OCI-LY7 (cell line): ENCODE measurements around the gene FCHSD2. TPM values are rescaled to one million over a fixed set of nuclear protein-coding genes. Genes with fewer than 3 reads are reported as not detected.

Experiments
- BruUV-seq: library from RNA; stranded (reverse); fragments of 400-500 nt; replicated peaks from 2 replicates; lab custom pipeline; 2021; lab: Mats Ljungman, UMichigan
- CTCF ChIA-PET: fragments of 300-600 bp; sonication (Branson Sonifier 250); formaldehyde crosslinking; loops from one replicate; lab custom pipeline; 2022; ENCODE audit warnings: antibody characterized with exemption; ENCODE audit not compliant: unreplicated experiment; lab: Charles Lee
- POLR2A ChIA-PET: fragments of 300-600 bp; sonication (Branson Sonifier 250); formaldehyde crosslinking; loops from one replicate; lab custom pipeline; 2022; ENCODE audit warnings: antibody characterized with exemption; lab: Charles Lee
- DNase-seq: peaks from one replicate; pipeline ENCODE4 v3.0.0-alpha.2; 2015; ENCODE audit warnings: low spot score
- H2AFZ ChIP-seq: fragments of 200-600 bp; sonication (generic), shearing (Covaris generic); 2 replicates; pipeline ENCODE4 v1.6.1; 2014; ENCODE audit warnings: mild to moderate bottlenecking, antibody characterized with exemption, low read length, moderate library complexity
- H3K27ac ChIP-seq: fragments of 200-600 bp; sonication (generic); 2 replicates; pipeline ENCODE4 v1.5.1; 2014; ENCODE audit warnings: mixed run types, low read depth, mild to moderate bottlenecking, moderate library complexity, low read length, inconsistent platforms; ENCODE audit not compliant: poor library complexity, severe bottlenecking
- H3K36me3 ChIP-seq: fragments of 200-600 bp; sonication (generic); 2 replicates; pipeline ENCODE4 v1.6.1; 2014; ENCODE audit warnings: mild to moderate bottlenecking, antibody characterized with exemption, low read length, moderate library complexity, mixed read lengths; ENCODE audit not compliant: insufficient read depth
- H3K4me1 ChIP-seq: fragments of 200-600 bp; sonication (generic); 2 replicates; pipeline ENCODE4 v1.5.1; 2014; ENCODE audit warnings: mild to moderate bottlenecking, low read length; ENCODE audit not compliant: insufficient read depth, poor library complexity, severe bottlenecking
- H3K4me2 ChIP-seq: fragments of 200-600 bp; sonication (generic); 2 replicates; pipeline ENCODE4 v1.6.1; 2014; ENCODE audit warnings: mild to moderate bottlenecking, low read length
- H3K4me3 ChIP-seq: fragments of 200-600 bp; sonication (generic); 2 replicates; pipeline ENCODE4 v1.5.1; 2014; ENCODE audit warnings: mild to moderate bottlenecking, low read depth, low read length; ENCODE audit not compliant: poor library complexity, severe bottlenecking
- H3K79me2 ChIP-seq: fragments of 200-600 bp; sonication (generic); 2 replicates; pipeline ENCODE4 v1.6.1; 2016; ENCODE audit warnings: low read depth, mild to moderate bottlenecking, low read length, moderate library complexity, mixed read lengths; ENCODE audit not compliant: insufficient read depth
- H3K9me2 ChIP-seq: fragments of 200-600 bp; sonication (generic); 2 replicates; pipeline ENCODE4 v1.6.1; 2016; ENCODE audit warnings: mild to moderate bottlenecking, low read length, mixed read lengths; ENCODE audit not compliant: insufficient read depth
- H3K9me3 ChIP-seq: fragments of 200-600 bp; sonication (generic); 2 replicates; pipeline ENCODE4 v1.6.1; 2014; ENCODE audit warnings: mild to moderate bottlenecking, mixed run types, low read length, mixed read lengths
- H4K20me1 ChIP-seq: fragments of 200-600 bp; sonication (generic); 2 replicates; pipeline ENCODE4 v1.6.1; 2014; ENCODE audit warnings: mild to moderate bottlenecking, antibody characterized with exemption, low read length, moderate library complexity, mixed read lengths; ENCODE audit not compliant: insufficient read depth
- EZH2phosphoT487 ChIP-seq: fragments of 200-600 bp; sonication (generic); IDR thresholded peaks from 2 replicates; pipeline ENCODE4 v1.6.1; 2018; ENCODE audit warnings: low read depth, borderline replicate concordance, mild to moderate bottlenecking, mixed run types, antibody characterized with exemption, low read length, moderate library complexity, mixed read lengths
- intact Hi-C: fragments of 100-400 bp; cut with micrococcal nuclease; formaldehyde crosslinking; loops from one replicate; pipeline ENCODE4 v1.10.0; 2022; ENCODE audit not compliant: unreplicated experiment
- total RNA-seq, 2 experiments: library from RNA; depleted of rRNA in 1 of 2; stranded (reverse); fragments of >200 nt in 1 of 2; shearing (Covaris generic) in 1 of 2; gene quantifications; 2 replicates each; pipeline ENCODE4 v1.2.3, GENCODE V29; 2014 to 2022
- TF ChIP-seq, protein P1 (sequence below): fragments of 200-600 bp; sonication (generic); conservative IDR thresholded peaks from 2 replicates; pipeline ENCODE4 v1.5.1; 2014; ENCODE audit warnings: mild to moderate bottlenecking, antibody characterized with exemption, low read length, moderate library complexity, mixed read lengths

FCHSD2 gene
- total RNA-seq, 2 experiments from 2014 or later, result 39.0 to 147 TPM

DNA sequence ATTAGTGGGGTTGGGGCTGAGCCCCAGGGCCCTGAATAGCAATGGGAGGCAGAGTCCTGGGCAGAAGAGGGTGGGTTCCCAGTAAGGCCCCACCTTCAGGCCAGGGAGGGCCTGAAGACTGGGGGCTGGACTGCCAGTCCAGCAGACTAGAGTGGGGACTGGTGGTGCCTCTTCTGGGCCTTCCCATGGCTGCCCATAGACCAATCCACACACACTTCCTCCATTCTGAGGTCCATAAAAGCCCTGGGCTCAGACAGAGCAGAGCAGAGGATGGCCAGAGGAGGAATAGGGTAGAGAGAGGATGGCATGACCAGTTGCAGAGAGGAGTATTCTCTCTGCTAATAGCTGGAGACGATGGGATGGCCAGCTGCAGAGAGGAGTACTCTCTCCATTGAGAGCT is 216.0 kb downstream of the FCHSD2 start:
- ChIA-PET CTCF (no interaction called here), POLR2A (interaction anchor here (1.0 kb wide), 1 partner anchor 61 kb away, joined by 3 read pairs; no protein-coding TSS in a partner anchor)
- BruUV-seq, result no TSS peak
- H2AFZ ChIP-seq, result no peak overlapping the region
- H3K9me2 ChIP-seq, result no peaks in the 10 kb centered on the region
- H3K36me3 ChIP-seq, result peaks cover 69% of the 10 kb centered on the region
- H3K4me3 ChIP-seq, result no peak overlapping the region
- no peak for TF ChIP-seq EZH2phosphoT487
- TF ChIP-seq, protein P1, sequence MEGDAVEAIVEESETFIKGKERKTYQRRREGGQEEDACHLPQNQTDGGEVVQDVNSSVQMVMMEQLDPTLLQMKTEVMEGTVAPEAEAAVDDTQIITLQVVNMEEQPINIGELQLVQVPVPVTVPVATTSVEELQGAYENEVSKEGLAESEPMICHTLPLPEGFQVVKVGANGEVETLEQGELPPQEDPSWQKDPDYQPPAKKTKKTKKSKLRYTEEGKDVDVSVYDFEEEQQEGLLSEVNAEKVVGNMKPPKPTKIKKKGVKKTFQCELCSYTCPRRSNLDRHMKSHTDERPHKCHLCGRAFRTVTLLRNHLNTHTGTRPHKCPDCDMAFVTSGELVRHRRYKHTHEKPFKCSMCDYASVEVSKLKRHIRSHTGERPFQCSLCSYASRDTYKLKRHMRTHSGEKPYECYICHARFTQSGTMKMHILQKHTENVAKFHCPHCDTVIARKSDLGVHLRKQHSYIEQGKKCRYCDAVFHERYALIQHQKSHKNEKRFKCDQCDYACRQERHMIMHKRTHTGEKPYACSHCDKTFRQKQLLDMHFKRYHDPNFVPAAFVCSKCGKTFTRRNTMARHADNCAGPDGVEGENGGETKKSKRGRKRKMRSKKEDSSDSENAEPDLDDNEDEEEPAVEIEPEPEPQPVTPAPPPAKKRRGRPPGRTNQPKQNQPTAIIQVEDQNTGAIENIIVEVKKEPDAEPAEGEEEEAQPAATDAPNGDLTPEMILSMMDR, result no peak
- intact Hi-C loops, result no loop called here
- no peaks in the 10 kb centered on the region for H3K9me3 ChIP-seq
- H4K20me1 ChIP-seq, result no peaks in the 10 kb centered on the region
- H3K4me2 ChIP-seq, result no peak overlapping the region
- no peak overlapping the region for H3K27ac ChIP-seq
- H3K79me2 ChIP-seq, result peaks cover 9% of the 10 kb centered on the region; the same call in 1 of the 2 replicates
- DNase-seq, result no peak
- no peaks in the 10 kb centered on the region for H3K4me1 ChIP-seq

GRCh38 chr11:72925656-72926055 is 216.5 kb downstream of the FCHSD2 start:
- BruUV-seq, result no TSS peak
- Histone ChIP-seq H2AFZ (no peak overlapping the region), H3K4me2 (no peak overlapping the region), H3K4me1 (no peaks in the 10 kb centered on the region), H3K79me2 (peaks cover 9% of the 10 kb centered on the region; the same call in 1 of the 2 replicates), H4K20me1 (no peaks in the 10 kb centered on the region), H3K9me2 (no peaks in the 10 kb centered on the region), H3K36me3 (peaks cover 74% of the 10 kb centered on the region), H3K9me3 (no peaks in the 10 kb centered on the region), H3K27ac (no peak overlapping the region), H3K4me3 (no peak overlapping the region)
- TF ChIP-seq, protein P1, result no peak
- TF ChIP-seq EZH2phosphoT487, result no peak
- no peak for DNase-seq
- POLR2A ChIA-PET, result no interaction called here
- intact Hi-C loops, result no loop called here
- CTCF ChIA-PET, result no interaction called here

- DNase-seq, result peak; percentile 53
Measured at GRCh38 chr11:72924568-72925190, 217.4 kb downstream of the FCHSD2 start.

More at GRCh38 chr11:72924568-72925190, 217.4 kb downstream of the FCHSD2 start:
- Histone ChIP-seq H3K9me2 (no peaks in the 10 kb centered on the region), H4K20me1 (no peaks in the 10 kb centered on the region), H3K4me1 (no peaks in the 10 kb centered on the region), H2AFZ (no peak overlapping the region), H3K79me2 (peaks cover 9% of the 10 kb centered on the region; the same call in 1 of the 2 replicates), H3K9me3 (no peaks in the 10 kb centered on the region), H3K4me2 (no peak overlapping the region), H3K36me3 (peaks cover 72% of the 10 kb centered on the region), H3K4me3 (no peak overlapping the region), H3K27ac (no peak overlapping the region)
- TF ChIP-seq, protein P1, result peak; percentile 78
- TF ChIP-seq EZH2phosphoT487, result no peak
- no TSS peak for BruUV-seq
- ChIA-PET CTCF (interaction anchor here (1.4 kb wide), 1 partner anchor 253 kb away, joined by 4 read pairs; no protein-coding TSS in a partner anchor), POLR2A (interaction anchor here (0.6 to 0.8 kb wide), 2 partner anchors 11 to 45 kb away, joined by 3 to 4 read pairs; no protein-coding TSS in a partner anchor)
- intact Hi-C loops, result loop anchor here (1.0 to 5.0 kb wide), 2 partner anchors 218 to 254 kb away; partner anchors contain the start of gene FCHSD2
